Cardiac muscle cell (in vitro differentiated cells and primary cell): Measurements from ENCODE around the gene ZNF444. TPM values are rescaled to one million over a fixed set of nuclear protein-coding genes. Genes with fewer than 3 reads are reported as not detected.

Source experiments
- DNase-seq, 2 donors: peaks; one replicate each; pipeline versions ENCODE4 v3.0.0 to v3.0.0-alpha.2; 2010 to 2017; ENCODE audit warnings: low read depth in 1 of 2, low spot score in 1 of 2
- H3K27ac ChIP-seq: fragments of 200-600 bp; sonication (generic); 2 replicates; pipeline ENCODE4 v1.5.1; 2016
- H3K27me3 ChIP-seq: fragments of 200-600 bp; sonication (generic); 2 replicates; pipeline ENCODE4 v1.6.0; 2016; ENCODE audit warnings: control low read depth
- H3K36me3 ChIP-seq: fragments of 200-600 bp; sonication (generic); 2 replicates; pipeline ENCODE4 v1.5.1; 2016; ENCODE audit warnings: control low read depth
- H3K4me1 ChIP-seq: fragments of 200-600 bp; sonication (generic); 2 replicates; pipeline ENCODE4 v1.8.1; 2017; ENCODE audit warnings: low read depth, mild to moderate bottlenecking, mixed run types
- H3K4me3 ChIP-seq: fragments of 200-600 bp; sonication (generic); 2 replicates; pipeline ENCODE4 v1.5.1; 2016; ENCODE audit warnings: mild to moderate bottlenecking
- H3K9me3 ChIP-seq: fragments of 200-600 bp; sonication (generic); 2 replicates; pipeline ENCODE4 v1.5.1; 2017; ENCODE audit warnings: low read depth, mild to moderate bottlenecking, control low read depth
- polyA plus RNA-seq: library from polyadenylated mRNA; unstranded; fragments of >200 nt; fragmentation: Nextera tagmentation; extraction: Ambion mirVana; gene quantifications from 2 replicates; pipeline ENCODE4 v1.2.1, GENCODE V29; 2016
- total RNA-seq: library from RNA; depleted of rRNA; stranded (reverse); fragments of >200 nt; gene quantifications from 2 replicates; pipeline ENCODE4 v1.2.3, GENCODE V29; 2016
- TF ChIP-seq, protein P1 (sequence below): IDR thresholded peaks from 2 replicates; pipeline ENCODE4 v1.5.1; 2012; ENCODE audit warnings: low read depth, mild to moderate bottlenecking, low read length

The ZNF444 gene
- total and polyA plus RNA-seq, 2 experiments from 2014 or later, result 71.8 to 72.8 TPM

GRCh38 chr19:56150358-56150757 lies 9.3 kb downstream of the ZNF444 start:
- peaks cover 6% of the 10 kb centered on the region for H3K36me3 ChIP-seq
- DNase-seq, result no peak
- TF ChIP-seq, protein P1, sequence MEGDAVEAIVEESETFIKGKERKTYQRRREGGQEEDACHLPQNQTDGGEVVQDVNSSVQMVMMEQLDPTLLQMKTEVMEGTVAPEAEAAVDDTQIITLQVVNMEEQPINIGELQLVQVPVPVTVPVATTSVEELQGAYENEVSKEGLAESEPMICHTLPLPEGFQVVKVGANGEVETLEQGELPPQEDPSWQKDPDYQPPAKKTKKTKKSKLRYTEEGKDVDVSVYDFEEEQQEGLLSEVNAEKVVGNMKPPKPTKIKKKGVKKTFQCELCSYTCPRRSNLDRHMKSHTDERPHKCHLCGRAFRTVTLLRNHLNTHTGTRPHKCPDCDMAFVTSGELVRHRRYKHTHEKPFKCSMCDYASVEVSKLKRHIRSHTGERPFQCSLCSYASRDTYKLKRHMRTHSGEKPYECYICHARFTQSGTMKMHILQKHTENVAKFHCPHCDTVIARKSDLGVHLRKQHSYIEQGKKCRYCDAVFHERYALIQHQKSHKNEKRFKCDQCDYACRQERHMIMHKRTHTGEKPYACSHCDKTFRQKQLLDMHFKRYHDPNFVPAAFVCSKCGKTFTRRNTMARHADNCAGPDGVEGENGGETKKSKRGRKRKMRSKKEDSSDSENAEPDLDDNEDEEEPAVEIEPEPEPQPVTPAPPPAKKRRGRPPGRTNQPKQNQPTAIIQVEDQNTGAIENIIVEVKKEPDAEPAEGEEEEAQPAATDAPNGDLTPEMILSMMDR, result no peak

GRCh38 chr19:56152644-56153043 lies 11.6 kb downstream of the ZNF444 start:
- Histone ChIP-seq H3K4me1 (no peaks in the 10 kb centered on the region), H3K36me3 (peaks cover 3% of the 10 kb centered on the region), H3K27ac (no peak overlapping the region), H3K9me3 (no peaks in the 10 kb centered on the region), H3K4me3 (no peak overlapping the region), H3K27me3 (no peaks in the 10 kb centered on the region)
- TF ChIP-seq, protein P1, result no peak
- DNase-seq, result no peak

More at GRCh38 chr19:56150358-56150757, 9.3 kb downstream of the ZNF444 start:
- H3K4me3 ChIP-seq, result no peak overlapping the region
- H3K9me3 ChIP-seq, result no peaks in the 10 kb centered on the region
- no peak overlapping the region for H3K27ac ChIP-seq
- no peaks in the 10 kb centered on the region for H3K4me1 ChIP-seq
- H3K27me3 ChIP-seq, result no peaks in the 10 kb centered on the region

- Histone ChIP-seq H3K4me3 (no peak overlapping the region), H3K4me1 (no peaks in the 10 kb centered on the region), H3K36me3 (no peaks in the 10 kb centered on the region), H3K27ac (peak overlapping the region; percentile 79), H3K9me3 (no peaks in the 10 kb centered on the region), H3K27me3 (no peaks in the 10 kb centered on the region)
- TF ChIP-seq, protein P1, result no peak
- DNase-seq, result peak in 1 of 2 donors; percentile 19
These were observed 12.4 kb downstream of the ZNF444 start for GRCh38 chr19:56153507-56153906.

DNA sequence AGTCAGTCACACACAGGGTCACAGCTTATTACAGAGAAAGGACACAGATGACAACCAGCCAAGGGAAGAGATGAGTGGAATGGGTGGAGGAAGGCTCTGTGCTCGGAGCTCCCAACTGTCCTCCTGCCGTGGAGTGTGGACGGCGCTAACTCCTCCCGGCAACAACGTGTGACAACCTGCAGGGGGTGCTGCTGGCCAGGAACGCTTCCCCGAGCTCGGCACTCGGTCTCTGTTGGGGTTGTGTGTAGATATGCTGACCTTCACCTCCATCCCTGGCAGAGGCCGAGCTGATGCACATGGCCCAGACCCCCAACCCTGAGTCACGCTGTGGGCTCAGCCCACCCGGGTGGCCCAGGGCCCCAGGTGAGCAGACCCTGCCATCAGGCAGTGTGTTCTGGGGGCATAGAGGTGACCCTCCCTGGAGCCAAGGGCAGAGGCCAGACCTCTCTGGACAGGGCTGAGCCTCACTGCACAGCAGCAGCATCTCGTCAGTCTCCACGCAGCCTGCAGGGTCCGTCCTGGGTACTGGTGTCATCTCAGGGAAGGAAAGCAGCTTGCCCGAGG lies 14.1 kb downstream of the ZNF444 start:
- Histone ChIP-seq H3K4me3 (no peak overlapping the region), H3K27me3 (no peaks in the 10 kb centered on the region), H3K27ac (no peak overlapping the region), H3K36me3 (no peaks in the 10 kb centered on the region), H3K4me1 (no peaks in the 10 kb centered on the region), H3K9me3 (no peaks in the 10 kb centered on the region)
- TF ChIP-seq, protein P1, result peak; percentile 41
- DNase-seq, result peak in 1 of 2 donors; percentile 11

GRCh38 chr19:56156768-56157167 lies 15.7 kb downstream of the ZNF444 start:
- Histone ChIP-seq H3K27ac (no peak overlapping the region), H3K9me3 (no peaks in the 10 kb centered on the region), H3K4me1 (no peaks in the 10 kb centered on the region), H3K4me3 (no peak overlapping the region), H3K36me3 (no peaks in the 10 kb centered on the region), H3K27me3 (no peaks in the 10 kb centered on the region)
- TF ChIP-seq, protein P1, result no peak
- no peak for DNase-seq
